Neural crest cell (in vitro differentiated cells): ENCODE data around the gene CTSH. TPM values are rescaled to one million over a fixed set of nuclear protein-coding genes. Genes with fewer than 3 reads are reported as not detected.
A peak's percentile ranks its signal among the peaks of the same experiment; 100 is the strongest.

Experiments
- DNase-seq: peaks from one replicate; pipeline ENCODE4 v3.0.0; 2021; ENCODE audit warnings: low read depth, mixed read lengths, low spot score
- H3K27ac Mint-ChIP-seq: one replicate; pipeline ENCODE4 v1.8.0; 2021; ENCODE audit warnings: mild to moderate bottlenecking, mixed read lengths; ENCODE audit not compliant: unreplicated experiment
- H3K27me3 Mint-ChIP-seq: 2 replicates; pipeline ENCODE4 v1.8.0; 2021; ENCODE audit warnings: low read depth, mild to moderate bottlenecking, mixed read lengths
- H3K36me3 Mint-ChIP-seq: 2 replicates; pipeline ENCODE4 v1.8.0; 2021; ENCODE audit warnings: low read depth, mild to moderate bottlenecking, mixed read lengths
- H3K4me1 Mint-ChIP-seq: 2 replicates; pipeline ENCODE4 v1.8.0; 2021; ENCODE audit warnings: mixed read lengths
- H3K4me3 Mint-ChIP-seq: one replicate; pipeline ENCODE4 v1.8.0; 2021; ENCODE audit warnings: mild to moderate bottlenecking, mixed read lengths
- H3K9me3 Mint-ChIP-seq: 2 replicates; pipeline ENCODE4 v1.8.0; 2021; ENCODE audit warnings: mixed read lengths
- total RNA-seq: library from RNA; stranded (reverse); gene quantifications from 2 replicates; pipeline ENCODE4 v1.2.1, GENCODE V29; 2021
- TF ChIP-seq, protein P1 (sequence below): fragments of 200-600 bp; sonication (generic); conservative IDR thresholded peaks from 2 replicates; pipeline ENCODE4 v1.5.0; 2021; ENCODE audit warnings: antibody characterized with exemption, mild to moderate bottlenecking

Gene CTSH
- total RNA-seq, 1 donor from 2014 or later = 7.3 TPM

DNA sequence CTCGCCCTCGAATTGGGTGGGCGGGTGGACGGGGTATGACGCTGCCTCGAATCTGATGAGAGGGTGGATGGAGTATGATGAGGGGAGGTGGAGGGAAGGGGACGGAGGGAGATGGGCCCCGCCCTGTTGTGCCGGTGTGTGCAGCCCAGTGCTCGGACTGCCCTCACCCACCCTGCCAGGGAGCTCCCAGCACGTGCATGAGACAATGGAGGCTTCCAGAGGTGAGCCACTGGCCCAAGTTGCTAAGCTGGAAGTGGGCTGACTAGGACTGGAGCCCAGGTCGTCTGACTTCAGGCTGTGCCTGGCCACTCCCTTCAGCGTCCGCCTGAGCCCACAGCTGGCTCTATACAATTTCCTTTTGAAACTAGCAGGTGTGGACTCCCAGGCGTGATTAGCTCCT lies 47.0 kb upstream of the CTSH start:
- H3K27ac Mint-ChIP-seq = peak overlapping the region; percentile 83
- H3K4me1 Mint-ChIP-seq = peaks cover 12% of the 10 kb centered on the region
- no peaks in the 10 kb centered on the region for H3K9me3 Mint-ChIP-seq

DNA sequence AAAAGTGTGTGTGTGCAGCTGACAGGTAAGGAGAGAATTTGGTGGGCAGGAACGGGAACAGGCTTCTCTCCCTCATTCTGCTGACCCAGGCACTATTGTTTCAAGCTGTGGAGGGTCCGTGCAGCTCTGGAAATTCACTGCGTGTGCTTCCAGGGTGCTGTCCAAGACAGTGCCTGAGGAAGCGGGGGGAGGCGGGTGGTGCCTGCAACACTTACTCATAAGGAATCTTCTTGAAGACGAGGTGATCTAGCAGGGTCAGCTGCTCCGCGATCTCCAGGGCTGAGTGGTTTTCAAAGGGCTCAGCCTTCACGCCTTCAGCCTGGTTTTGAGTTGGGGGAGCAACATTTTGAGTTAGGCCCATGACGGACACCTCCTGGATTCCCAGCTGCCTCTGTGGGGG lies 46.6 kb upstream of the CTSH start:
- Mint-ChIP-seq H3K4me1 (peaks cover 8% of the 10 kb centered on the region), H3K27me3 (no peaks in the 10 kb centered on the region), H3K27ac (no peak overlapping the region), H3K4me3 (no peak overlapping the region), H3K36me3 (no peaks in the 10 kb centered on the region), H3K9me3 (no peaks in the 10 kb centered on the region)
- no peak for DNase-seq
- TF ChIP-seq, protein P1, sequence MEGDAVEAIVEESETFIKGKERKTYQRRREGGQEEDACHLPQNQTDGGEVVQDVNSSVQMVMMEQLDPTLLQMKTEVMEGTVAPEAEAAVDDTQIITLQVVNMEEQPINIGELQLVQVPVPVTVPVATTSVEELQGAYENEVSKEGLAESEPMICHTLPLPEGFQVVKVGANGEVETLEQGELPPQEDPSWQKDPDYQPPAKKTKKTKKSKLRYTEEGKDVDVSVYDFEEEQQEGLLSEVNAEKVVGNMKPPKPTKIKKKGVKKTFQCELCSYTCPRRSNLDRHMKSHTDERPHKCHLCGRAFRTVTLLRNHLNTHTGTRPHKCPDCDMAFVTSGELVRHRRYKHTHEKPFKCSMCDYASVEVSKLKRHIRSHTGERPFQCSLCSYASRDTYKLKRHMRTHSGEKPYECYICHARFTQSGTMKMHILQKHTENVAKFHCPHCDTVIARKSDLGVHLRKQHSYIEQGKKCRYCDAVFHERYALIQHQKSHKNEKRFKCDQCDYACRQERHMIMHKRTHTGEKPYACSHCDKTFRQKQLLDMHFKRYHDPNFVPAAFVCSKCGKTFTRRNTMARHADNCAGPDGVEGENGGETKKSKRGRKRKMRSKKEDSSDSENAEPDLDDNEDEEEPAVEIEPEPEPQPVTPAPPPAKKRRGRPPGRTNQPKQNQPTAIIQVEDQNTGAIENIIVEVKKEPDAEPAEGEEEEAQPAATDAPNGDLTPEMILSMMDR = no peak

More for the DNA sequence above, 47.0 kb upstream of the CTSH start:
- Mint-ChIP-seq H3K36me3 (no peaks in the 10 kb centered on the region), H3K27me3 (no peaks in the 10 kb centered on the region), H3K4me3 (no peak overlapping the region)
- TF ChIP-seq, protein P1 = no peak
- no peak for DNase-seq

DNA sequence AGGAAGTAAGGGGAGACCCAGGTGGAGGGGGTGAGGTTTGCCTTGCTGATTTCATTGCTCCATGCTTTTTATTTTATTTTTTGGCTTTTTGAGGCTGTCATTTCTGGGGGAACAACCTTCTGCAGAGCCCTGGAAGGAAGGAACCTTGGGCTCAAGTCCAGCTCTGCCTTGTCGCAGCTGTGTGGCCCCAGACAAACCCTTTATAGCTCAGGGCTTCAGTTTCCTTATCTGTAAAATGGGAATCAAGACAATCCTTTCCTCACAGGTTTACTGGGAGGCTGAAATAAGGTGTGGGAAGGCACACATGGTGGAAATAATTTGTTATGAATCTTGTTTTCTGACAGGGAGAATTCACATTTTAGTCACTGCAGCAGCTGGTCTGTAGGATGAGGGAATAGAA lies 45.4 kb upstream of the CTSH start:
- H3K27me3 Mint-ChIP-seq = no peaks in the 10 kb centered on the region
- peaks cover 4% of the 10 kb centered on the region for H3K4me1 Mint-ChIP-seq
- no peak overlapping the region for H3K4me3 Mint-ChIP-seq
- H3K27ac Mint-ChIP-seq = no peak overlapping the region
- TF ChIP-seq, protein P1 = no peak
- no peaks in the 10 kb centered on the region for H3K36me3 Mint-ChIP-seq
- DNase-seq = no peak
- H3K9me3 Mint-ChIP-seq = no peaks in the 10 kb centered on the region

DNA sequence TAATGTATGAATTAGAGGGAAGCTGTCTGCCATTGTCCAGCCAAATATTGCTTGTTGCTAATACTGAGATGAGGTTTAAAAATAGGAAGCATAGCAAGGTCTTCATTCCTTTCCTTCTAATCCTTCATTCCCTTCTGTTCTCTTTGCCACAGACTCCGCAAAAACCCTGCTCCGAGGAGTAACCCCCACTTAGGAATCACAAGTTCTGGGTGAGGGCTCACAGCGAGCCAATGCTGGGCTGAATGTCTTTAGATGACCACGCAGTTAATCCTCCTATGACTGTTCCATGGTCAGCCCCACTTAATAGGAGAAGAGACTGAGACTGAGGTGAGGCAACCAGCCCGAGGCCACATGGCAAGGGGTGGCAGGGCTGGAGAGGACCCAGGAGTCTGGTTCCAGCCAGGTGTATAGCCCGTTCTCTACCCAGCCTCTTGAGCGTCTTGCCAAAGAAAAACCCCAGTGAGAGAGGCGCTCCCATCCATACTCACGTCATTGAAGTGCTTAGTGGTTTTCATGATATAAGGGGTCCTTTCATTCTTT lies 44.9 kb upstream of the CTSH start:
- Mint-ChIP-seq H3K27me3 (no peaks in the 10 kb centered on the region), H3K27ac (no peak overlapping the region), H3K4me1 (peaks cover 4% of the 10 kb centered on the region), H3K36me3 (no peaks in the 10 kb centered on the region), H3K9me3 (no peaks in the 10 kb centered on the region), H3K4me3 (no peak overlapping the region)
- TF ChIP-seq, protein P1 = no peak
- DNase-seq = no peak

DNA sequence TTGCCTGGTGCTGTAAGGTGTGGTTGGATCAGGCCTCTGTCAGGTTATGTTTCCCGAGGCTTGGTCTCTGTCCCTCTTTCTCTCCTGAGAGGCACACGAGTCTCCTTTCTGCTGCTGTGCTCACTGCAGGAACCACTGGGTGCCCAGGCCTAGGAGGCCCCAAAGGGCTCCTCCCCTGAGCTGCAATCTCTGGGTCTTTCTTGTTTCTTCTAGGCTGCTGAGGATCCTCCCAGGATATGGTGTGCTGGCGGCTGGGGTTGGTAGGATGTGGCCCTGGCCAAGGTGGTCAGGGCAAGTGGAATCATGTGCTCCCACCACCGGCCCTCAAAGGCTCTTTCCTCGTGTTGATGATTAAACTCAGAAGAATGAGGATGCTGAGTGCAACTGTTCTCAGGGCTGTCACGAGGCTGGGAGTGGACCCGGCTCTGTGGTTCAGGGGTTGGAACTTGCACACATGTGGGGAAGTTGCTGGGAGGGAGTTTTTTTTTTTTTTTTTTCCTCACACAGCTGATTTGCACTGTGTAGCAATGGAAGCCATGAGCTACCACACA lies 43.6 kb upstream of the CTSH start:
- no peak for DNase-seq
- H3K4me1 Mint-ChIP-seq = peaks cover 4% of the 10 kb centered on the region
- H3K9me3 Mint-ChIP-seq = peaks cover 2% of the 10 kb centered on the region
- no peaks in the 10 kb centered on the region for H3K36me3 Mint-ChIP-seq
- no peak overlapping the region for H3K27ac Mint-ChIP-seq
- no peaks in the 10 kb centered on the region for H3K27me3 Mint-ChIP-seq
- TF ChIP-seq, protein P1 = no peak
- no peak overlapping the region for H3K4me3 Mint-ChIP-seq
